ENCODE results near the gene ZNF358. TPM values are rescaled to one million over a fixed set of nuclear protein-coding genes. Genes with fewer than 3 reads are reported as not detected.

ZNF358 gene
- total and polyA plus RNA-seq, 2 of the 13 experiments (the other 11 are each of a cell fraction or from before 2014, with no cell fraction given) = 9.1 to 37.0 TPM

DNA sequence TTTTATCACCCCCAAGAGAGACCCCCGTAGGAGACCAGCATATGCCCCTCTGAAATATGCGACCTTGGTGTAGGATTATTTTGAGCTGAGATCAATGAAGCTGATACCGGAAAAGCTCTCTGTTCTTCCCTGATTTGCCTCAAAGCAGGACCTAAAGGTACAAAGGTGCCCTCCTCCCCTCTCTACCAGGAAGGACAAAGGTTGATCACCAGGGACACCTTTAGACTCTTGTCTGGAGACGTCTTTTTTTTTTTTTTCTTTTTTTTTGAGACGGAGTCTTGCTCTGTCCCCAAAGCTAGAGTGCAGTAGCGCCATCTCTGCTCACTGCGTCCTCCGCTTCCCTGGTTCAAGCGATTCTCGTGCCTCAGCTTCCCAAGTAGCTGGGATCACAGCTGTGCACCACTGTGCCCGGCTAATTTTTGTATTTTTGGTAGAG lies 26.3 kb upstream of the ZNF358 start (continued):
- TF ChIP-seq, protein P1, sequence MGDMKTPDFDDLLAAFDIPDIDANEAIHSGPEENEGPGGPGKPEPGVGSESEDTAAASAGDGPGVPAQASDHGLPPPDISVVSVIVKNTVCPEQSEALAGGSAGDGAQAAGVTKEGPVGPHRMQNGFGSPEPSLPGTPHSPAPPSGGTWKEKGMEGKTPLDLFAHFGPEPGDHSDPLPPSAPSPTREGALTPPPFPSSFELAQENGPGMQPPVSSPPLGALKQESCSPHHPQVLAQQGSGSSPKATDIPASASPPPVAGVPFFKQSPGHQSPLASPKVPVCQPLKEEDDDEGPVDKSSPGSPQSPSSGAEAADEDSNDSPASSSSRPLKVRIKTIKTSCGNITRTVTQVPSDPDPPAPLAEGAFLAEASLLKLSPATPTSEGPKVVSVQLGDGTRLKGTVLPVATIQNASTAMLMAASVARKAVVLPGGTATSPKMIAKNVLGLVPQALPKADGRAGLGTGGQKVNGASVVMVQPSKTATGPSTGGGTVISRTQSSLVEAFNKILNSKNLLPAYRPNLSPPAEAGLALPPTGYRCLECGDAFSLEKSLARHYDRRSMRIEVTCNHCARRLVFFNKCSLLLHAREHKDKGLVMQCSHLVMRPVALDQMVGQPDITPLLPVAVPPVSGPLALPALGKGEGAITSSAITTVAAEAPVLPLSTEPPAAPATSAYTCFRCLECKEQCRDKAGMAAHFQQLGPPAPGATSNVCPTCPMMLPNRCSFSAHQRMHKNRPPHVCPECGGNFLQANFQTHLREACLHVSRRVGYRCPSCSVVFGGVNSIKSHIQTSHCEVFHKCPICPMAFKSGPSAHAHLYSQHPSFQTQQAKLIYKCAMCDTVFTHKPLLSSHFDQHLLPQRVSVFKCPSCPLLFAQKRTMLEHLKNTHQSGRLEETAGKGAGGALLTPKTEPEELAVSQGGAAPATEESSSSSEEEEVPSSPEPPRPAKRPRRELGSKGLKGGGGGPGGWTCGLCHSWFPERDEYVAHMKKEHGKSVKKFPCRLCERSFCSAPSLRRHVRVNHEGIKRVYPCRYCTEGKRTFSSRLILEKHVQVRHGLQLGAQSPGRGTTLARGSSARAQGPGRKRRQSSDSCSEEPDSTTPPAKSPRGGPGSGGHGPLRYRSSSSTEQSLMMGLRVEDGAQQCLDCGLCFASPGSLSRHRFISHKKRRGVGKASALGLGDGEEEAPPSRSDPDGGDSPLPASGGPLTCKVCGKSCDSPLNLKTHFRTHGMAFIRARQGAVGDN (CRISPR knock-in tag; IDR thresholded peaks at IDR 0.05) = peak; percentile 12; the same call in 1 of the 2 replicates
- TF ChIP-seq, protein P2, sequence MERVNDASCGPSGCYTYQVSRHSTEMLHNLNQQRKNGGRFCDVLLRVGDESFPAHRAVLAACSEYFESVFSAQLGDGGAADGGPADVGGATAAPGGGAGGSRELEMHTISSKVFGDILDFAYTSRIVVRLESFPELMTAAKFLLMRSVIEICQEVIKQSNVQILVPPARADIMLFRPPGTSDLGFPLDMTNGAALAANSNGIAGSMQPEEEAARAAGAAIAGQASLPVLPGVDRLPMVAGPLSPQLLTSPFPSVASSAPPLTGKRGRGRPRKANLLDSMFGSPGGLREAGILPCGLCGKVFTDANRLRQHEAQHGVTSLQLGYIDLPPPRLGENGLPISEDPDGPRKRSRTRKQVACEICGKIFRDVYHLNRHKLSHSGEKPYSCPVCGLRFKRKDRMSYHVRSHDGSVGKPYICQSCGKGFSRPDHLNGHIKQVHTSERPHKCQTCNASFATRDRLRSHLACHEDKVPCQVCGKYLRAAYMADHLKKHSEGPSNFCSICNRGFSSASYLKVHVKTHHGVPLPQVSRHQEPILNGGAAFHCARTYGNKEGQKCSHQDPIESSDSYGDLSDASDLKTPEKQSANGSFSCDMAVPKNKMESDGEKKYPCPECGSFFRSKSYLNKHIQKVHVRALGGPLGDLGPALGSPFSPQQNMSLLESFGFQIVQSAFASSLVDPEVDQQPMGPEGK (CRISPR knock-in tag; IDR thresholded peaks at IDR 0.05) = 0 out of 2 replicates have a peak, but pooled peaks have one; percentile 11
- TF ChIP-seq ZNF780A (CRISPR knock-in tag; IDR thresholded peaks at IDR 0.05) = no peak
- 0 out of 2 replicates have a peak, but pooled peaks have one; percentile 23 for TF ChIP-seq ZSCAN29 (CRISPR knock-in tag; conservative IDR thresholded peaks at IDR 0.05)
- no peak for TF ChIP-seq MEF2D (CRISPR knock-in tag; IDR thresholded peaks at IDR 0.05)
- peak; percentile 42; the same call in 1 of the 2 replicates for TF ChIP-seq SAP130 (CRISPR knock-in tag; IDR thresholded peaks at IDR 0.05; ENCODE audit: low read depth)
- TF ChIP-seq ELF1 (CRISPR knock-in tag; IDR thresholded peaks at IDR 0.05) = peak; percentile 37; the same call in 1 of the 2 replicates
- 0 out of 2 replicates have a peak, but pooled peaks have one; percentile 31 for TF ChIP-seq RARA (CRISPR knock-in tag; IDR thresholded peaks at IDR 0.05)
- peak; percentile 39; the same call in 1 of the 2 replicates for TF ChIP-seq NCOA2 (CRISPR knock-in tag; IDR thresholded peaks at IDR 0.05)
- peak; percentile 69; the same call in 1 of the 2 replicates for TF ChIP-seq ZBTB38 (CRISPR knock-in tag; IDR thresholded peaks at IDR 0.05)
- peak; percentile 67; the same call in 1 of the 2 replicates for TF ChIP-seq ONECUT2 (CRISPR knock-in tag; IDR thresholded peaks at IDR 0.05)
- TF ChIP-seq, protein P3, sequence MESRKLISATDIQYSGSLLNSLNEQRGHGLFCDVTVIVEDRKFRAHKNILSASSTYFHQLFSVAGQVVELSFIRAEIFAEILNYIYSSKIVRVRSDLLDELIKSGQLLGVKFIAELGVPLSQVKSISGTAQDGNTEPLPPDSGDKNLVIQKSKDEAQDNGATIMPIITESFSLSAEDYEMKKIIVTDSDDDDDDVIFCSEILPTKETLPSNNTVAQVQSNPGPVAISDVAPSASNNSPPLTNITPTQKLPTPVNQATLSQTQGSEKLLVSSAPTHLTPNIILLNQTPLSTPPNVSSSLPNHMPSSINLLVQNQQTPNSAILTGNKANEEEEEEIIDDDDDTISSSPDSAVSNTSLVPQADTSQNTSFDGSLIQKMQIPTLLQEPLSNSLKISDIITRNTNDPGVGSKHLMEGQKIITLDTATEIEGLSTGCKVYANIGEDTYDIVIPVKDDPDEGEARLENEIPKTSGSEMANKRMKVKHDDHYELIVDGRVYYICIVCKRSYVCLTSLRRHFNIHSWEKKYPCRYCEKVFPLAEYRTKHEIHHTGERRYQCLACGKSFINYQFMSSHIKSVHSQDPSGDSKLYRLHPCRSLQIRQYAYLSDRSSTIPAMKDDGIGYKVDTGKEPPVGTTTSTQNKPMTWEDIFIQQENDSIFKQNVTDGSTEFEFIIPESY (CRISPR knock-in tag; IDR thresholded peaks at IDR 0.05) = peak; percentile 41; the same call in 1 of the 2 replicates
- peak; percentile 68 for TF ChIP-seq ELF3 (CRISPR knock-in tag; IDR thresholded peaks at IDR 0.05)
- TF ChIP-seq DPF2 (CRISPR knock-in tag; IDR thresholded peaks at IDR 0.05; ENCODE audit: borderline replicate concordance, low read depth) = peak; percentile 49; the same call in 1 of the 2 replicates
- 0 out of 2 replicates have a peak, but pooled peaks have one; percentile 13 for TF ChIP-seq THAP11 (CRISPR knock-in tag; IDR thresholded peaks at IDR 0.05)
- peak; percentile 15; the same call in 1 of the 2 replicates for TF ChIP-seq TBX2 (CRISPR knock-in tag; IDR thresholded peaks at IDR 0.05; ENCODE audit: borderline replicate concordance)
- TF ChIP-seq, protein P4, sequence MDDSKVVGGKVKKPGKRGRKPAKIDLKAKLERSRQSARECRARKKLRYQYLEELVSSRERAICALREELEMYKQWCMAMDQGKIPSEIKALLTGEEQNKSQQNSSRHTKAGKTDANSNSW (CRISPR knock-in tag; IDR thresholded peaks at IDR 0.05; ENCODE audit: borderline replicate concordance) = no peak
- TF ChIP-seq ZNF556 (CRISPR knock-in tag; IDR thresholded peaks at IDR 0.05; ENCODE audit: borderline replicate concordance) = 0 out of 2 replicates have a peak, but pooled peaks have one; percentile 40

Data from HepG2 (cell line).